Hindlimb muscle (tissue), 1 donor: ENCODE measurements around the gene PSENEN. TPM values are rescaled to one million over a fixed set of nuclear protein-coding genes. Genes with fewer than 3 reads are reported as not detected.
"Not testable (repeated sequence)": the region's sequence is repeated elsewhere in the genome, so short reads cannot be mapped to it uniquely, and the experiment has no call there.

ENCODE experiments used
- DNase-seq: peaks from one replicate; pipeline ENCODE4 v3.0.0-alpha.2; 2013
- polyA plus RNA-seq: library from polyadenylated mRNA; unstranded; fragments of 120-200 nt; gene quantifications from one replicate; pipeline ENCODE4 v1.2.1, GENCODE V29; 2013; ENCODE audit not compliant: insufficient read length

PSENEN gene
- polyA plus RNA-seq, 1 donor = 31.7 TPM

GRCh38 chr19:35752746-35753350, 7.4 kb downstream of the PSENEN start:
- no peak for DNase-seq

GRCh38 chr19:35753634-35754369, 8.4 kb downstream of the PSENEN start:
- no peak for DNase-seq

- DNase-seq = no peak
These were observed 9.1 kb downstream of the PSENEN start for GRCh38 chr19:35754370-35755130.

GRCh38 chr19:35755131-35755549, 9.7 kb downstream of the PSENEN start:
- DNase-seq = no peak

GRCh38 chr19:35755550-35756376, 10.3 kb downstream of the PSENEN start:
- peak; percentile 88 for DNase-seq

GRCh38 chr19:35756377-35757230, 11.2 kb downstream of the PSENEN start, which contains the start of gene HSPB6:
Gene HSPB6, minus strand, starts transcription at chr19:35757029. Its CDS starts 21 bp downstream, at chr19:35757008.
- peak; percentile 77 for DNase-seq

- DNase-seq = peak; percentile 95
These were observed 11.8 kb downstream of the PSENEN start for GRCh38 chr19:35757231-35757748.

- DNase-seq = peak; percentile 98
These were observed 12.5 kb downstream of the PSENEN start, which contains the start of gene PROSER3 for GRCh38 chr19:35757749-35758608. Gene PROSER3, plus strand, starts transcription at chr19:35758176. Its CDS starts 40 bp downstream, at chr19:35758216.

GRCh38 chr19:35759697-35760096, 14.2 kb downstream of the PSENEN start:
- no peak for DNase-seq

GRCh38 chr19:35760711-35761349, 15.4 kb downstream of the PSENEN start:
- no peak for DNase-seq

GRCh38 chr19:35764432-35765315, 19.2 kb downstream of the PSENEN start:
- no peak for DNase-seq

GRCh38 chr19:35766571-35767104, 21.2 kb downstream of the PSENEN start:
- no peak for DNase-seq

- DNase-seq = no peak
These were observed 22.0 kb downstream of the PSENEN start for GRCh38 chr19:35767288-35768081.

GRCh38 chr19:35768082-35768421, 22.6 kb downstream of the PSENEN start:
- no peak for DNase-seq

- not testable (repeated sequence) for DNase-seq
These were observed 26.9 kb downstream of the PSENEN start for GRCh38 chr19:35772362-35772761.

GRCh38 chr19:35773020-35773806, 27.8 kb downstream of the PSENEN start:
- no peak for DNase-seq
